ENCODE results near the gene ACSL3.

GRCh38 chr2:222827417-222827816 is 33.4 kb upstream of the ACSL3 start:
- TF ChIP-seq CTCF (IDR thresholded peaks at IDR 0.05; ENCODE audit: insufficient read depth, low read depth, low read length): no peak
- TF ChIP-seq EZH2 (IDR thresholded peaks at IDR 0.05; ENCODE audit: insufficient read depth, low read length): no peak

All from astrocyte (in vitro differentiated cells and primary cell).